Measurements from ENCODE around the gene SPEG. TPM values are rescaled to one million over a fixed set of nuclear protein-coding genes. Genes with fewer than 3 reads are reported as not detected.

SPEG gene
- total RNA-seq, 1 experiment from 2014 or later: 30.7 TPM

DNA sequence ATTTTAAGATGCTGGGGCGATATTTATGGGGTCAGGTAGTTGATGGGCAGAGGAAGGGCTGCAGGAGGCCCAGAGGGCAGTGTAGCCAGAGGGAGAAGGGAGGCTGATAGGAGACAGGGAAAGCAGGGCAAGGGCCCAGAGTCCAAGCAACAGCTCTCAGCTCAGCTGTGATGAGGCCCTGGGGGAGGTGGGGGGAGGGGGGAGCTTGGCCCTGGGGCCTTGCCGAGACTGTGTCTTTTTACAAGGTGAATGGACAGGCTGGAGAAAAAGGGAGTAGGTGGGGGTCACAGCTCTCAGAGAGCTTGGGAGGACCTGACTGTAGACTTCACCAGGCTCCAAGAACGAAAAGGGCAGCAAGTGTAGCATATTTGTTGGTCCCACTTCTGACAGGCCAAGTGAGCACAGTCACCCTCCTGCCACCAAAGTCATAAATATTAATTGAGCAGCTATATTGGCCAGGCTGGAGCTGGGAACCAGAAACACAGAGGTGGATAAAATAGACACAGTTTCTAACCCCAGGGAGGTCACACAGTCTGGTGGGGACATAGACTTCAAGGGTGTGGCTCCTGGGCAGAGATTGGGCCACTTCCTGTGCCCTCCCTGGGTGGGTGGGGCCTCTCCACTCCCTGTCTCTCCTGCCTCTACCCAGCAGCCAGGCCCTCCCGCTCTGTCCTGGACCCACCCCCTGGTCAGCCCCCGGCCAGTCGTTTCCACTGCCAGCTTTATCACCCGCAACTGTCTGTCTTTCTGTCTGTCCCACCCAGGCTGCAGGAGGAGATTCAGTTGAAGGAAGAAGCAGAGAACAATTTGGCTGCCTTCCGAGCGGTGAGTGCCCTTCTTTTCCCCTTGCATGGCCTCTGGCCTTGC is 15.1 kb upstream of the SPEG start:
- Histone ChIP-seq H3K4me2 (ENCODE audit: low read length) (no peak overlapping the region), H4K20me1 (ENCODE audit: low read length) (no peaks in the 10 kb centered on the region), H3K79me2 (ENCODE audit: low read length) (no peaks in the 10 kb centered on the region), H3K4me3 (ENCODE audit: low read length) (no peak overlapping the region), H2AFZ (ENCODE audit: low read length) (no peak overlapping the region), H3K9ac (ENCODE audit: low read length) (no peak overlapping the region), H3K9me2 (replicated peaks; ENCODE audit: low read length) (no peaks in the 10 kb centered on the region), H3K36me3 (ENCODE audit: low read depth, low read length) (no peaks in the 10 kb centered on the region), H3K4me1 (ENCODE audit: insufficient read depth, low read length) (no peaks in the 10 kb centered on the region), H3K27ac (ENCODE audit: low read length) (no peak overlapping the region), H3K27me3 (ENCODE audit: low read length) (no peaks in the 10 kb centered on the region), H3K9me3 (ENCODE audit: low read length) (no peaks in the 10 kb centered on the region), H3F3A (ENCODE audit: low read length, unreplicated experiment) (no peaks in the 10 kb centered on the region)
- no peak for DNase-seq
- ATAC-seq: no peak
- no TSS peak for BruUV-seq (replicated peaks)
- ChIA-PET POLR2A (ENCODE audit: unreplicated experiment) (interaction anchor here (0.6 kb wide), 1 partner anchor 1132 kb away, joined by 3 read pairs; no protein-coding TSS in a partner anchor), CTCF (no interaction called here)
- TF ChIP-seq EZH2 (IDR thresholded peaks at IDR 0.05; ENCODE audit: low read length, unreplicated experiment): no peak
- TF ChIP-seq EZH2phosphoT487 (IDR thresholded peaks at IDR 0.05; ENCODE audit: borderline replicate concordance, low read length): no peak
- TF ChIP-seq, protein P1, sequence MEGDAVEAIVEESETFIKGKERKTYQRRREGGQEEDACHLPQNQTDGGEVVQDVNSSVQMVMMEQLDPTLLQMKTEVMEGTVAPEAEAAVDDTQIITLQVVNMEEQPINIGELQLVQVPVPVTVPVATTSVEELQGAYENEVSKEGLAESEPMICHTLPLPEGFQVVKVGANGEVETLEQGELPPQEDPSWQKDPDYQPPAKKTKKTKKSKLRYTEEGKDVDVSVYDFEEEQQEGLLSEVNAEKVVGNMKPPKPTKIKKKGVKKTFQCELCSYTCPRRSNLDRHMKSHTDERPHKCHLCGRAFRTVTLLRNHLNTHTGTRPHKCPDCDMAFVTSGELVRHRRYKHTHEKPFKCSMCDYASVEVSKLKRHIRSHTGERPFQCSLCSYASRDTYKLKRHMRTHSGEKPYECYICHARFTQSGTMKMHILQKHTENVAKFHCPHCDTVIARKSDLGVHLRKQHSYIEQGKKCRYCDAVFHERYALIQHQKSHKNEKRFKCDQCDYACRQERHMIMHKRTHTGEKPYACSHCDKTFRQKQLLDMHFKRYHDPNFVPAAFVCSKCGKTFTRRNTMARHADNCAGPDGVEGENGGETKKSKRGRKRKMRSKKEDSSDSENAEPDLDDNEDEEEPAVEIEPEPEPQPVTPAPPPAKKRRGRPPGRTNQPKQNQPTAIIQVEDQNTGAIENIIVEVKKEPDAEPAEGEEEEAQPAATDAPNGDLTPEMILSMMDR (conservative IDR thresholded peaks at IDR 0.05; ENCODE audit: low read depth, low read length): no peak
- intact Hi-C loops (cut with micrococcal nuclease): no loop called here

DNA sequence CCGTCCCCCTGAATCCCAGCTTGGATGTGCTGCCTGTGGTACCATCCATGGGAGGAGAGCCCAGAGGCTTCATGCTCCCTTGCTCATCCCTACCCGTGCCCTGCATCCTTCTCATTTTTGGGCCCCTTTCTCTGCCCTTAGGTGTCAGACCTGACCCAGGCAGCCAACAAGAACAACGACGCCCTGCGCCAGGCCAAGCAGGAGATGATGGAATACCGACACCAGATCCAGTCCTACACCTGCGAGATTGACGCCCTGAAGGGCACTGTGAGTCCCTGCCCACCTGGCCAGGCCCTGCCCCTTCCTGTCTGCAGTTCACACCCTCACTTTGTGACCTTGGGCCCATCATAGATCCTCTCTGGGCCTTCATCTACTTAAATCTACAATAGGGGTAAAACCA is 14.0 kb upstream of the SPEG start:
- BruUV-seq (replicated peaks): no TSS peak
- Histone ChIP-seq H3K27me3 (ENCODE audit: low read length) (no peaks in the 10 kb centered on the region), H3K79me2 (ENCODE audit: low read length) (no peaks in the 10 kb centered on the region), H3K9ac (ENCODE audit: low read length) (no peak overlapping the region), H3F3A (ENCODE audit: low read length, unreplicated experiment) (no peaks in the 10 kb centered on the region), H3K9me2 (replicated peaks; ENCODE audit: low read length) (no peaks in the 10 kb centered on the region), H3K27ac (ENCODE audit: low read length) (no peak overlapping the region), H3K9me3 (ENCODE audit: low read length) (no peaks in the 10 kb centered on the region), H3K4me3 (ENCODE audit: low read length) (no peak overlapping the region), H4K20me1 (ENCODE audit: low read length) (no peaks in the 10 kb centered on the region), H3K4me2 (ENCODE audit: low read length) (no peak overlapping the region), H3K36me3 (ENCODE audit: low read depth, low read length) (no peaks in the 10 kb centered on the region), H2AFZ (ENCODE audit: low read length) (no peak overlapping the region), H3K4me1 (ENCODE audit: insufficient read depth, low read length) (no peaks in the 10 kb centered on the region)
- DNase-seq (no peak), ATAC-seq (no peak)
- intact Hi-C loops (cut with micrococcal nuclease): no loop called here
- TF ChIP-seq, protein P1 (conservative IDR thresholded peaks at IDR 0.05; ENCODE audit: low read depth, low read length): no peak
- no peak for TF ChIP-seq EZH2phosphoT487 (IDR thresholded peaks at IDR 0.05; ENCODE audit: borderline replicate concordance, low read length)
- no peak for TF ChIP-seq EZH2 (IDR thresholded peaks at IDR 0.05; ENCODE audit: low read length, unreplicated experiment)
- POLR2A ChIA-PET (ENCODE audit: unreplicated experiment): no interaction called here
- CTCF ChIA-PET: no interaction called here

DNA sequence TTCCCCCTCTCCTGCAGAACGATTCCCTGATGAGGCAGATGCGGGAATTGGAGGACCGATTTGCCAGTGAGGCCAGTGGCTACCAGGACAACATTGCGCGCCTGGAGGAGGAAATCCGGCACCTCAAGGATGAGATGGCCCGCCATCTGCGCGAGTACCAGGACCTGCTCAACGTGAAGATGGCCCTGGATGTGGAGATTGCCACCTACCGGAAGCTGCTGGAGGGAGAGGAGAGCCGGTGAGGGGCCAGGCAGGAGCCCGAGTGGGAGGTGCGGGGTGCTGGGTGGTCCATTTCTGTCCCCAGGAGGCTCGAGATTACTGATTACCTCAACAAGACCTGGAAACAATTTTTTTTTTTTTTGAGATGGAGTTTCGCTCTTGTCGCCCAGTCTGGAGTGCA is 13.3 kb upstream of the SPEG start:
- Histone ChIP-seq H2AFZ (ENCODE audit: low read length) (no peak overlapping the region), H3K4me1 (ENCODE audit: insufficient read depth, low read length) (no peaks in the 10 kb centered on the region), H3K9me3 (ENCODE audit: low read length) (no peaks in the 10 kb centered on the region), H4K20me1 (ENCODE audit: low read length) (no peaks in the 10 kb centered on the region), H3K27ac (ENCODE audit: low read length) (no peak overlapping the region), H3K4me2 (ENCODE audit: low read length) (no peak overlapping the region), H3F3A (ENCODE audit: low read length, unreplicated experiment) (no peaks in the 10 kb centered on the region), H3K36me3 (ENCODE audit: low read depth, low read length) (no peaks in the 10 kb centered on the region), H3K9ac (ENCODE audit: low read length) (no peak overlapping the region), H3K4me3 (ENCODE audit: low read length) (no peak overlapping the region), H3K79me2 (ENCODE audit: low read length) (no peaks in the 10 kb centered on the region), H3K9me2 (replicated peaks; ENCODE audit: low read length) (no peaks in the 10 kb centered on the region), H3K27me3 (ENCODE audit: low read length) (no peaks in the 10 kb centered on the region)
- intact Hi-C loops (cut with micrococcal nuclease): no loop called here
- ChIA-PET POLR2A (ENCODE audit: unreplicated experiment) (interaction anchor here (0.5 kb wide), 1 partner anchor 529 kb away, joined by 4 read pairs; no protein-coding TSS in a partner anchor), CTCF (no interaction called here)
- TF ChIP-seq EZH2phosphoT487 (IDR thresholded peaks at IDR 0.05; ENCODE audit: borderline replicate concordance, low read length): no peak
- TF ChIP-seq, protein P1 (conservative IDR thresholded peaks at IDR 0.05; ENCODE audit: low read depth, low read length): no peak
- TF ChIP-seq EZH2 (IDR thresholded peaks at IDR 0.05; ENCODE audit: low read length, unreplicated experiment): no peak
- DNase-seq (no peak), ATAC-seq (no peak)
- BruUV-seq (replicated peaks): no TSS peak

Data from PC-3 (cell line).